ENCODE results near the gene TUBA4A.

The TUBA4A gene

DNA sequence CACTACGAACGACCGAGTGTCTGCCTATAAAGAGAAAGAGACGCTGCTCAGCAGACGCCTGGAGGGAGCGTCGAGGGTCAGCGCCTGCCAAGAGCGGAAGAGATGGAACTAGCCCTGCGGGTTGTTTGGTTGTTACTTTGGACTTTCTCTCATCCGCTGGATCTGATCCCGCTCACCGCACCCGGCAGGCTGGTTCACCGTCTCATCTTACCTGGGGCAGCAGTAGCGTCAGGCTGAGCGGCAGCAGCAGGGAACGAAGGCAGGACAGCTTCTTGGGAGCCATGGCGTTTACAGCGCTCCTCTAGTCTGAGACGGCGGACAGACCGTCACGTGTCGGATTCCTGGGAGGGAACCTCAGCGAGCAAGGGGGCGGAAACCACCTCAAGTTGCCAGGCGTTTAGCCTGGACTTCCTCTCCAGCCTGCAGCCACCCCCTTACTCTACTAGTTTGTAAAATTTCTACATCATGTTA lies 10.4 kb downstream of the TUBA4A start:
- H3K4me3 ChIP-seq (ENCODE audit: control insufficient read depth, low read depth, low read length): peak overlapping the region; percentile 23
- peak; percentile 35 for DNase-seq (ENCODE audit: low read depth)
- TF ChIP-seq CTCF (conservative IDR thresholded peaks at IDR 0.05; ENCODE audit: control insufficient read depth, insufficient read depth, low read depth, low read length): no peak

DNA sequence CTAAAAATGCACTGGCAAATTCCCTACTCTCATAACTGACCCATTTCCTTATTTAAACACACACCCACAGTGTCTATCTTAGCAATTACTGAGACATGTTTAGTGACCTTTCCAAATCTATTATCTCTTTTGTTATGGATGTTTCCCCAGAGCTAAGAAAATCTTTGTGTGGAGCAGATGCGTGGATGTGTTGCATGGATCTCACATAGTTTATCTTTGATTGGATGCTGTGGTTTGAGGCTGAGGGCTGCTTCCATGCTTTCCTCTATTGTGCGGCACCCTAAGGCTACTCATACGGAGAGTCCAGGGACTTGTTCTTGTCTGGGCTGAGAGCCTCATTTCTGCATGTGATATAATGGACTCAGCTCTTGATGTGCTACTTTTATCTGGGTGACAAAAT lies 19.4 kb downstream of the TUBA4A start:
- TF ChIP-seq CTCF (conservative IDR thresholded peaks at IDR 0.05; ENCODE audit: control insufficient read depth, insufficient read depth, low read depth, low read length): no peak
- DNase-seq (ENCODE audit: low read depth): no peak

GRCh38 chr2:219230059-219230540 lies 23.6 kb downstream of the TUBA4A start:
- TF ChIP-seq CTCF (conservative IDR thresholded peaks at IDR 0.05; ENCODE audit: control insufficient read depth, insufficient read depth, low read depth, low read length): no peak
- peak overlapping the region; percentile 97 for H3K4me3 ChIP-seq (ENCODE audit: control insufficient read depth, low read depth, low read length)
- peak; percentile 54 for DNase-seq (ENCODE audit: low read depth)

More for the DNA sequence above, 19.4 kb downstream of the TUBA4A start:
- no peak overlapping the region for H3K4me3 ChIP-seq (ENCODE audit: control insufficient read depth, low read depth, low read length)

DNA sequence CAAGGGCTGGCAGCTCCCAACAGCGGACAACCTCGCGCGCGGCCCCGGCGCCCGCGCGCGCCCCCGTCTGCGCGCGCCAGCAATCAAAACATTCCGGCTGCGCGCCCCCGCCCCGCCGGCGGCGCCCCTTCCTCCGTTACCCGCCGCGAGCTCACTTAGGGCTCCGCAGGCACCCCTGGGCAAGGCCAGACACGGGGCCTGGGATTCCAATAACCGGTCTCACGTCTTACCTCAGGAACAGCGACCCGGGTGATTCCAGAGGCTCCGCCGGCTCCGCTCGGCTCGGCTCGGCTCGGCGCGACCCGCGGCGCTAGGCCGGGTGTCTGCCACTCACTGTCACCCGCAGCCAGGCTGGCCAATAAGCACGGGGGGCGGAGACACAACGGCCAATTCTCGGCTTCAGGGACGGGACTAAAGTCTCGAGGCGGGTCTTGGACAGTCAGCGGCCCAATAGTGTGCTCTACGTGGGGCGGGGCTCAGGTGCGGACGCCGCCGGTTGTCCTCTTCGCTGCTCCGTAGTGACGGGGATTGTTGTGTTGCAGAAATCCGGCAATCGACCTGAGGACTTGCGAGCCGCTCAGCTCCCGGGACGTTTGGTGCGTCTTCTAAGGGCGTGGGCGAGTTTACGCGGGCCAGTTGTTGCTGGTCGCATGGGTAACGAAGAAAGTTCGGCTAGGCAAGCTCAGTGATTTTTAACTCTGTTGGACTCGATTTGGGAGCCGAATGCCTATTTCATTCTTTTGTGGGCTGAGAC lies 24.2 kb downstream of the TUBA4A start, which contains the start of the genes ANKZF1 and ATG9A:
Gene ANKZF1 (plus strand): TSS at position 502 of the 754 bp plus-strand sequence. CDS start 452 bp downstream, outside the sequence.
Gene ATG9A (minus strand): TSS at position 332 of the 754 bp plus-strand sequence. CDS start 1,612 bp downstream, outside the sequence.
- H3K4me3 ChIP-seq (ENCODE audit: control insufficient read depth, low read depth, low read length): peak within 1 kb of the TSS; percentile 97
- no peak for TF ChIP-seq CTCF (conservative IDR thresholded peaks at IDR 0.05; ENCODE audit: control insufficient read depth, insufficient read depth, low read depth, low read length)
- DNase-seq (ENCODE audit: low read depth): peak; percentile 98

GRCh38 chr2:219228911-219229304 lies 24.8 kb downstream of the TUBA4A start:
- no peak for TF ChIP-seq CTCF (conservative IDR thresholded peaks at IDR 0.05; ENCODE audit: control insufficient read depth, insufficient read depth, low read depth, low read length)
- DNase-seq (ENCODE audit: low read depth): no peak
- H3K4me3 ChIP-seq (ENCODE audit: control insufficient read depth, low read depth, low read length): peak overlapping the region; percentile 97

GRCh38 chr2:219228041-219228910 lies 25.4 kb downstream of the TUBA4A start:
- H3K4me3 ChIP-seq (ENCODE audit: control insufficient read depth, low read depth, low read length): peak overlapping the region; percentile 97
- DNase-seq (ENCODE audit: low read depth): no peak
- TF ChIP-seq CTCF (conservative IDR thresholded peaks at IDR 0.05; ENCODE audit: control insufficient read depth, insufficient read depth, low read depth, low read length): no peak

Data from fibroblast of mammary gland (primary cell).